Renal cortex interstitium (tissue), 11 donors: ENCODE data around the gene DNM2. TPM values are rescaled to one million over a fixed set of nuclear protein-coding genes. Genes with fewer than 3 reads are reported as not detected.
"Not testable (repeated sequence)": the region's sequence is repeated elsewhere in the genome, so short reads cannot be mapped to it uniquely, and the experiment has no call there.

ENCODE experiments used
- DNase-seq, 11 donors: peaks; one replicate each; pipeline ENCODE4 v3.0.0-alpha.2; 2013; ENCODE audit warnings: low read depth in 9 of 11, low spot score in 4 of 11; ENCODE audit errors: extremely low read depth in 1 of 11
- polyA plus RNA-seq, 3 donors: library from polyadenylated mRNA; unstranded; fragments of 120-200 nt; gene quantifications; one replicate each; pipeline ENCODE4 v1.2.1, GENCODE V29; 2013; ENCODE audit not compliant: insufficient read length in 3 of 3

The DNM2 gene
- polyA plus RNA-seq, 3 donors, result 117 to 168 (median 128) TPM

- no peak for DNase-seq
Observed at GRCh38 chr19:10868872-10869547, 151.1 kb downstream of the DNM2 start.

- not testable (repeated sequence) for DNase-seq
Observed at GRCh38 chr19:10869872-10870311, 152.0 kb downstream of the DNM2 start.

- DNase-seq, result peak in 2 of 11 donors; percentile 65 to 73
Observed at GRCh38 chr19:10870501-10870954, 152.6 kb downstream of the DNM2 start.

GRCh38 chr19:10870955-10871603 lies 153.2 kb downstream of the DNM2 start, which contains the start of gene CARM1:
CARM1 (plus strand) TSS chr19:10871553; CDS start chr19:10871703, 150 bp downstream.
- DNase-seq, result peak; percentile 89 to 98 (median 97)

- no peak for DNase-seq
Observed at GRCh38 chr19:10871711-10872545, 154.0 kb downstream of the DNM2 start.

- no peak for DNase-seq
Observed at GRCh38 chr19:10872546-10873107, 154.7 kb downstream of the DNM2 start.

- DNase-seq, result no peak
Observed at GRCh38 chr19:10874024-10874423, 156.1 kb downstream of the DNM2 start.

GRCh38 chr19:10876459-10877240 lies 158.8 kb downstream of the DNM2 start:
- no peak for DNase-seq

GRCh38 chr19:10877608-10878007 lies 159.7 kb downstream of the DNM2 start:
- DNase-seq, result not testable (repeated sequence)

GRCh38 chr19:10878253-10878652 lies 160.4 kb downstream of the DNM2 start:
- DNase-seq, result no peak

Other genes with a start within 250 kb of the DNM2 start
- gene KEAP1, start 214.7 kb upstream of the DNM2 start, polyA plus RNA-seq, result 10 to 100 TPM; 56.6 to 89.6 (median 75.2) TPM
- 1 to 10 TPM in 2 of 3 donors, under 1 TPM in 1; 0.78 to 1.5 (median 1.2) TPM for gene S1PR5, start 200.6 kb upstream of the DNM2 start, polyA plus RNA-seq
- 10 to 100 TPM; 24.2 to 33.0 (median 30.4) TPM for gene ATG4D, start 174.2 kb upstream of the DNM2 start, polyA plus RNA-seq
- 10 to 100 TPM; 33.8 to 36.7 (median 34.4) TPM for gene KRI1, start 152.1 kb upstream of the DNM2 start, polyA plus RNA-seq
- gene CDKN2D, start 149.1 kb upstream of the DNM2 start, polyA plus RNA-seq, result 10 to 100 TPM in 2 of 3 donors, 1 to 10 TPM in 1; 7.9 to 12.5 (median 10.7) TPM
- 10 to 100 TPM; 34.9 to 55.7 (median 38.7) TPM for gene AP1M2, start 130.8 kb upstream of the DNM2 start, polyA plus RNA-seq
- gene SLC44A2, start 92.5 kb upstream of the DNM2 start, polyA plus RNA-seq, result 100 to 1,000 TPM; 175 to 191 (median 187) TPM
- 100 to 1,000 TPM; 295 to 328 (median 301) TPM for gene ILF3, start 63.7 kb upstream of the DNM2 start, polyA plus RNA-seq
- 10 to 100 TPM; 46.1 to 80.7 (median 64.8) TPM for gene QTRT1, start 16.6 kb upstream of the DNM2 start, polyA plus RNA-seq
- gene TMED1, start 118.1 kb downstream of the DNM2 start, polyA plus RNA-seq, result 10 to 100 TPM; 45.5 to 62.2 (median 57.1) TPM
- 1 to 10 TPM; 1.3 to 2.5 (median 2.0) TPM for gene C19orf38, start 130.3 kb downstream of the DNM2 start, polyA plus RNA-seq
- gene CARM1, start 153.5 kb downstream of the DNM2 start, polyA plus RNA-seq, result 10 to 100 TPM; 40.8 to 56.5 (median 46.2) TPM
- gene YIPF2, start 210.6 kb downstream of the DNM2 start, polyA plus RNA-seq, result 10 to 100 TPM; 30.8 to 50.2 (median 45.0) TPM
- 10 to 100 TPM; 26.9 to 31.0 (median 28.3) TPM for gene TIMM29, start 210.7 kb downstream of the DNM2 start, polyA plus RNA-seq
- 100 to 1,000 TPM; 163 to 177 (median 165) TPM for gene SMARCA4, start 243.0 kb downstream of the DNM2 start, polyA plus RNA-seq